Measurements from ENCODE around the gene ZCCHC12.

- TF ChIP-seq CTCF (IDR thresholded peaks at IDR 0.05) (no peak), POLR2A (IDR thresholded peaks at IDR 0.05) (no peak)
Measured at GRCh38 chrX:118779581-118779980, 44.0 kb upstream of the ZCCHC12 start.
